AG04450 (cell line): ENCODE data around the gene LRP3. TPM values are rescaled to one million over a fixed set of nuclear protein-coding genes. Genes with fewer than 3 reads are reported as not detected.

Experiments
- CTCF ChIA-PET: fragments of 300-600, 350-600 bp; formaldehyde crosslinking; extraction: SDS; loops from one replicate; lab custom pipeline; 2022; ENCODE audit warnings: antibody characterized with exemption, inconsistent platforms; lab: Charles Lee
- POLR2A ChIA-PET: fragments of 350-600 bp; formaldehyde crosslinking; extraction: SDS; loops from one replicate; lab custom pipeline; 2021; ENCODE audit warnings: antibody characterized with exemption, inconsistent platforms; lab: Yijun Ruan, JAX
- DNase-seq: peaks from one replicate; pipeline ENCODE4 v3.0.0-alpha.2; 2011; ENCODE audit warnings: low read depth, low spot score
- H3K27ac ChIP-seq: one replicate; pipeline ENCODE4 v1.5.1; 2012; ENCODE audit warnings: low read depth, low read length, control low read depth
- H3K27me3 ChIP-seq: one replicate; pipeline ENCODE4 v1.6.0; 2012; ENCODE audit warnings: low read length; ENCODE audit not compliant: control insufficient read depth, insufficient read depth
- H3K4me3 ChIP-seq: 2 replicates; pipeline ENCODE4 v1.5.1; 2011; ENCODE audit warnings: mild to moderate bottlenecking, low read depth, low read length, control low read depth
- H3K9me3 ChIP-seq: 2 replicates; pipeline ENCODE4 v1.5.1; 2012; ENCODE audit warnings: low read length; ENCODE audit not compliant: control insufficient read depth, insufficient read depth
- CTCF ChIP-seq: IDR thresholded peaks from 2 replicates; pipeline ENCODE4 v1.5.1; 2011; ENCODE audit warnings: low read depth, low read length, control low read depth, inconsistent platforms
- polyA plus RNA-seq: library from polyadenylated mRNA; depleted of rRNA; stranded (reverse); fragments of >200 nt; gene quantifications from 2 replicates; pipeline ENCODE4 v1.2.3, GENCODE V29; 2011

LRP3 gene
- polyA plus RNA-seq, 1 experiment, result 9.5 TPM

DNA sequence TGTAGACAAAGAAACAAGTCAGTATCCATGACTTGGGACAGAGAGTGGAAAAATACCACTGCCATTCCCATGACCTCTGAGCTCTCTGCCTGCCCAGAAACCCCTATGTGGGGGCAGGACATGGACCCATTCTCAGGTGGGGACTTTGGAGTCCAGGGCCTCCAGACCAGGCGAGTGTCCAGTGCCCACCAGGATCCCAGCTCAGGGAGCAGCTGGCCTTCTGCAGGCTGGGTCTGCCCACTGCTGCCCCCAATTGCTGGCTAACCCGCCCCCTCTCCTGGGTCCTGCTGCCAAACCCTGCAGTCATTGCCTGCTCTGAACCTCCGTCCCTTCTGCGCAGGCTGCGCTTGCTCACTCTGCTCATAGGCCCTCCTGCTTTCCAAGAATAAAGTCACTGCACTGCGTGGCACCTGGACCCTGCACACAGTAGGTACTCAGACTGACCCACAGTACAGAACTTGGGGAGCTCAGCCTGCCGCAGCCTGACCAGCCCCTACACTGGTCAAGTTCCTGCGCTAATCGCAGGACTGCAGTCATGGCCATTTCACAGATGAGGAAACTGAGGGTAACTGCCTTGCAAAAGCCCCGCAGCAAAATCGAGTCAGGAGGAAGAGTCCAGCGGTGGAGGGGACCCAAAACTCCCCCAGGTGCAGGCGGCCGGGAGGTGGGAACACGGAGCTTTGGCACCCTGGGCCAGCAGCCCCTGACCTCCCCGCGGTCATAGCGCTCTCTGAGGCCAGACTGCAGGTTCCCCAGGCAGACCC is 30.7 kb downstream of the LRP3 start:
- H3K27ac ChIP-seq, result no peak overlapping the region
- no peak for TF ChIP-seq CTCF
- ChIA-PET POLR2A (no interaction called here), CTCF (interaction anchor here (1.3 to 1.6 kb wide), 3 partner anchors 11 to 99 kb away, joined by 3 to 4 read pairs (median 4); no protein-coding TSS in a partner anchor)
- H3K9me3 ChIP-seq, result peaks cover 15% of the 10 kb centered on the region
- no peak overlapping the region for H3K4me3 ChIP-seq
- H3K27me3 ChIP-seq, result peaks cover 58% of the 10 kb centered on the region
- no peak for DNase-seq

DNA sequence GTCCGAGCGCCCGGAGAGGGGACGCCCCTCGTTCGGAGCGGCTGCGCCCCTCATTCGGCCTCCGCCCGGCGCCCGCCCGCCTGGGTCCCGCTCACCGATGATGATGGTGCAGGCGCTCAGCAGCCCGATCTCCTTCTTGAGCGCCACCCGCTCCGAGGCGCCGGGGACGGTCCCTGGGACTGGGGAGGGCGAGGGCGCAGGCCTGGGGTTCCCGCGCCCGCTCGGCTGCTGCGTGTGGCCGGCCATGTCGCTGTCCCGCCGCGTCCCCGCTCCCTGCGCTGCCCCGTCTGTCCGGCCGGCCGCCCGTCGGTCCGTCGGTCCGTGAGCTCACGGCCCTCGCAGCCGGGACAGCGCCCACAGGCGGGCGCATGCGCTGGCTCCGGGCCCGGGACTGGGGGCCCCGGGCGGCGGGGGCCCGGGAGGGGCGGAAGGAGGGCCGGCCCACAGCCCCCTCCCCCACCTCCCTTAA is 31.4 kb downstream of the LRP3 start, which contains the start of gene SLC7A10:
TSS of gene SLC7A10 (minus strand) at position 393 of the 469 bp plus-strand sequence. CDS start at position 246, 147 bp downstream.
- Histone ChIP-seq H3K27me3 (peaks cover 56% of the 10 kb centered on the region), H3K4me3 (no peak within 1 kb of the TSS), H3K9me3 (peaks cover 15% of the 10 kb centered on the region), H3K27ac (no peak within 1 kb of the TSS)
- ChIA-PET POLR2A (interaction anchor here (0.6 kb wide), 1 partner anchor 172 kb away, joined by 3 read pairs; no protein-coding TSS in a partner anchor), CTCF (interaction anchor here (1.3 to 1.6 kb wide), 2 partner anchors 10 to 41 kb away, joined by 4 read pairs; no protein-coding TSS in a partner anchor)
- no peak for DNase-seq
- no peak for TF ChIP-seq CTCF

DNA sequence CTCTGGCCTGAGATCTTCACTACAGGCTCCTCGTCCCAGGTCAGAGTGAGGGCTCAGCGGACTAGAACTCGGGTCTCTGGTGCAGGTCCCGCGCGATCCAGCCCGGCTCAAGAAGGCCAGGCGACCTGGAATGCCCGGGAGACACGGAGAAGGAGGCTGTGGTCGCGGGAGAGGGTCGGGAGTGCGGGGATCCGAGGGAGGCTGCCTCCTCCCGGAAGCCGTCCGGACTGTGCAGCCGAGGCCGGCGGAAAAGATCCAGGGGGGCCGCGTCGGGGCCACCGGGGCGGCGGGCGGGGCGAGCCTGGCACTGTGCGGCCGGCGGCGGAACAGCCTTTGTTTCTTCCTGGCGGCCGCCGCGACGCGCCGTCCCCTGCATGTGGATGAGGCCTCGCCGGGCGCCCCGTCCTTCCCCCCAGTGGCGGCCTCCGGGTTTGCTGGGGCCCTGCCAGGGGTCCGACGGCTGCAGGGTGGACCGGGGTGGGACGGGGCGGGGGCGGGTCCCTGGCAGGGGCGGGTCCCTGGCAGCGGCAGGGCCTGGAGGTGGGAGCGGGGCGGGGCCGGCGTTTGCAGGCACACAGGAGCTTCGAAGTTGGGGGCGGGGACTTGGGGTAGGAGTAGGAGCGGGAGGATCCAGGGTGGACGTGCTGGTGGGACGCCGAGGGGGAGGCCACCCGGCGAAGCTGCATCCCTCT is 32.6 kb downstream of the LRP3 start:
- ChIA-PET POLR2A (no interaction called here), CTCF (interaction anchor here (1.3 to 2.0 kb wide), 2 partner anchors 9 to 43 kb away, joined by 4 to 5 read pairs; no protein-coding TSS in a partner anchor)
- no peak for TF ChIP-seq CTCF
- Histone ChIP-seq H3K4me3 (no peak overlapping the region), H3K27ac (no peak overlapping the region), H3K9me3 (peaks cover 15% of the 10 kb centered on the region), H3K27me3 (peaks cover 50% of the 10 kb centered on the region)
- no peak for DNase-seq

- Histone ChIP-seq H3K4me3 (no peak overlapping the region), H3K9me3 (peaks cover 15% of the 10 kb centered on the region), H3K27me3 (peaks cover 50% of the 10 kb centered on the region), H3K27ac (no peak overlapping the region)
- no peak for TF ChIP-seq CTCF
- POLR2A ChIA-PET, result no interaction called here
- CTCF ChIA-PET, result interaction anchor here (2.0 kb wide), 1 partner anchor 43 kb away, joined by 5 read pairs; no protein-coding TSS in a partner anchor
- DNase-seq, result no peak
Measured at GRCh38 chr19:33227242-33227650, 33.1 kb downstream of the LRP3 start.
